Smooth muscle cell (in vitro differentiated cells): ENCODE results near the gene SFTA2. TPM values are rescaled to one million over a fixed set of nuclear protein-coding genes. Genes with fewer than 3 reads are reported as not detected.
A peak's percentile ranks its signal among the peaks of the same experiment; 100 is the strongest.

Source experiments
- DNase-seq: peaks from one replicate; lab custom pipeline; 2025; ENCODE audit not compliant: unreplicated experiment; lab: John Stamatoyannopoulos, UW
- H2AFZ ChIP-seq: fragments of 200-600 bp; sonication (generic); 2 replicates; pipeline ENCODE4 v1.6.0; 2016; ENCODE audit warnings: antibody characterized with exemption, low read depth, mild to moderate bottlenecking
- H3F3A ChIP-seq: fragments of 200-600 bp; sonication (generic); 2 replicates; pipeline ENCODE4 v1.6.0; 2017; ENCODE audit warnings: antibody characterized with exemption, low read depth
- H3K27ac ChIP-seq: fragments of 200-600 bp; sonication (generic); 2 replicates; pipeline ENCODE4 v1.5.1; 2016; ENCODE audit warnings: low read depth, mild to moderate bottlenecking
- H3K27me3 ChIP-seq: fragments of 200-600 bp; sonication (generic); 2 replicates; pipeline ENCODE4 v1.6.1; 2016; ENCODE audit warnings: low read depth, mild to moderate bottlenecking
- H3K36me3 ChIP-seq: fragments of 200-600 bp; sonication (generic); 2 replicates; pipeline ENCODE4 v1.5.1; 2016; ENCODE audit warnings: low read depth
- H3K4me1 ChIP-seq: fragments of 200-600 bp; sonication (generic); 2 replicates; pipeline ENCODE4 v1.5.1; 2016; ENCODE audit warnings: low read depth
- H3K4me2 ChIP-seq: fragments of 200-600 bp; sonication (generic); 2 replicates; pipeline ENCODE4 v1.6.0; 2016; ENCODE audit warnings: mild to moderate bottlenecking
- H3K4me3 ChIP-seq: fragments of 200-600 bp; sonication (generic); 2 replicates; pipeline ENCODE4 v1.5.1; 2016; ENCODE audit warnings: mild to moderate bottlenecking
- H3K79me2 ChIP-seq: fragments of 200-600 bp; sonication (generic); 2 replicates; pipeline ENCODE4 v1.6.0; 2016; ENCODE audit warnings: low read depth, mild to moderate bottlenecking
- H3K9ac ChIP-seq: fragments of 200-600 bp; sonication (generic); 2 replicates; pipeline ENCODE4 v1.6.0; 2016; ENCODE audit warnings: low read depth
- H3K9me3 ChIP-seq: fragments of 200-600 bp; sonication (generic); replicated peaks from 2 replicates; pipeline ENCODE4 v1.5.1; 2016; ENCODE audit warnings: low read depth
- H4K20me1 ChIP-seq: fragments of 200-600 bp; sonication (generic); 2 replicates; pipeline ENCODE4 v1.6.0; 2016; ENCODE audit warnings: low read depth
- WGBS: methylation state at CpG from one replicate; pipeline ENCODE4 v1.1.7; 2016; ENCODE audit warnings: low lambda C conversion rate; 5-methylcytosine and 5-hydroxymethylcytosine counted together
- polyA plus RNA-seq: library from polyadenylated mRNA; unstranded; fragments of >200 nt; fragmentation: Nextera tagmentation; extraction: Ambion mirVana; gene quantifications from 2 replicates; pipeline ENCODE4 v1.2.1, GENCODE V29; 2016
- total RNA-seq: library from RNA; depleted of rRNA; stranded (reverse); fragments of >200 nt; gene quantifications from 2 replicates; pipeline ENCODE4 v1.2.3, GENCODE V29; 2014
- TF ChIP-seq, protein P1 (sequence below): fragments of 200-600 bp; sonication (generic); IDR thresholded peaks from 2 replicates; pipeline ENCODE4 v1.5.1; 2017; ENCODE audit warnings: borderline replicate concordance, mild to moderate bottlenecking, antibody characterized with exemption; ENCODE audit not compliant: insufficient read depth, poor library complexity, severe bottlenecking

SFTA2 gene
- total and polyA plus RNA-seq, 2 experiments from 2014 or later = not detected

DNA sequence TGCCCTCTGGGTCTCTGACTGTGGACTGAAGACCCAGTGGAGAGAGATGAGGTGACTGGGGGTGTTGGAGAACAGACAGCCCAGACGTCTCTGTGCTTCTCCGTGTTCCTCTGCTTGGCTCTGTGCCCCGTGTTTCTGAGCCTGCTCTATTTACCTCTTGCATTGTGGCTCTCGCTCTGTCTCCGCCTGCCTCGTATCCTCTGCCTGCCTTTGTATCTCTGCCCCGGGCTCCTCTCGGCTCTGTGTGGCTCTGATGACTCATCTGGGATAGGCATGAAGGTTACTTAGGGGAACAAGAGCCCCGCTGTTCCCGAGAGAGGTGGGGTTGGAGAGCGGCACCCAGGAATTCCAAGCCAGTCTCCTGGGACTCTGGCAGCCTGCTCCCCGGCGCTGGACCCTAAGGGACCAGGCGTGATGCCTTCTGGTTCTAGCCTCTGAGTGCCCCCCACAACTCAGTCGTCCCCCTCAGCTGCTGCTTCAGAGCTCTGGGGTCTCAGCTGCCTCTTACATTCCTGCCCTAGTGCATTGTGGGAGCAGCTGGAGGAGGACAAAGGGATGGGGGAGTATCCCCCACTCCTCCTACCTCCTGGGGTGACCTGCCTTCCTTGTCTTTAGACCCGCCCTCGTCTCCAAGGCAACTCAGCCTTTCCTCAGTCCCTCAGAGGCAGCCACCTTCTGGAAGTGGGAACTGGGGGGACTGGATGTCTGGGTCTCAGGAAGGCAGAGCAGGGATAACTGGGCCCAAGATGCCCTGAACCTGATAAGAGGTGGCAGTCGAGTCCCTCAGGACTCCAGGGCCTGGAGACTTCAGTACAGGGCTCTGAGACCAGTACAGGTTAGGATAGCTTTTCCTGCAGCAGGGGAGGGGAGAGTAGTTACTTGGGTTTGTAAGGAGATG is 45.7 kb downstream of the SFTA2 start:
- peaks cover 45% of the 10 kb centered on the region for H3K79me2 ChIP-seq
- peak overlapping the region; percentile 96 for H3K4me2 ChIP-seq
- 10% methylated on average over 18 of the region's 18 CpGs for WGBS
- peak overlapping the region; percentile 80 for H3K27ac ChIP-seq
- H3K4me1 ChIP-seq = peaks cover 51% of the 10 kb centered on the region
- H4K20me1 ChIP-seq = peaks cover 54% of the 10 kb centered on the region
- DNase-seq = no peak
- H3K9me3 ChIP-seq = no peaks in the 10 kb centered on the region
- no peaks in the 10 kb centered on the region for H3K36me3 ChIP-seq
- TF ChIP-seq, protein P1, sequence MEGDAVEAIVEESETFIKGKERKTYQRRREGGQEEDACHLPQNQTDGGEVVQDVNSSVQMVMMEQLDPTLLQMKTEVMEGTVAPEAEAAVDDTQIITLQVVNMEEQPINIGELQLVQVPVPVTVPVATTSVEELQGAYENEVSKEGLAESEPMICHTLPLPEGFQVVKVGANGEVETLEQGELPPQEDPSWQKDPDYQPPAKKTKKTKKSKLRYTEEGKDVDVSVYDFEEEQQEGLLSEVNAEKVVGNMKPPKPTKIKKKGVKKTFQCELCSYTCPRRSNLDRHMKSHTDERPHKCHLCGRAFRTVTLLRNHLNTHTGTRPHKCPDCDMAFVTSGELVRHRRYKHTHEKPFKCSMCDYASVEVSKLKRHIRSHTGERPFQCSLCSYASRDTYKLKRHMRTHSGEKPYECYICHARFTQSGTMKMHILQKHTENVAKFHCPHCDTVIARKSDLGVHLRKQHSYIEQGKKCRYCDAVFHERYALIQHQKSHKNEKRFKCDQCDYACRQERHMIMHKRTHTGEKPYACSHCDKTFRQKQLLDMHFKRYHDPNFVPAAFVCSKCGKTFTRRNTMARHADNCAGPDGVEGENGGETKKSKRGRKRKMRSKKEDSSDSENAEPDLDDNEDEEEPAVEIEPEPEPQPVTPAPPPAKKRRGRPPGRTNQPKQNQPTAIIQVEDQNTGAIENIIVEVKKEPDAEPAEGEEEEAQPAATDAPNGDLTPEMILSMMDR = no peak
- H3K9ac ChIP-seq = peak overlapping the region; percentile 65
- no peaks in the 10 kb centered on the region for H3K27me3 ChIP-seq
- peak overlapping the region; percentile 3 for H2AFZ ChIP-seq
- H3K4me3 ChIP-seq = peak overlapping the region; percentile 86
- H3F3A ChIP-seq = peaks cover 17% of the 10 kb centered on the region

DNA sequence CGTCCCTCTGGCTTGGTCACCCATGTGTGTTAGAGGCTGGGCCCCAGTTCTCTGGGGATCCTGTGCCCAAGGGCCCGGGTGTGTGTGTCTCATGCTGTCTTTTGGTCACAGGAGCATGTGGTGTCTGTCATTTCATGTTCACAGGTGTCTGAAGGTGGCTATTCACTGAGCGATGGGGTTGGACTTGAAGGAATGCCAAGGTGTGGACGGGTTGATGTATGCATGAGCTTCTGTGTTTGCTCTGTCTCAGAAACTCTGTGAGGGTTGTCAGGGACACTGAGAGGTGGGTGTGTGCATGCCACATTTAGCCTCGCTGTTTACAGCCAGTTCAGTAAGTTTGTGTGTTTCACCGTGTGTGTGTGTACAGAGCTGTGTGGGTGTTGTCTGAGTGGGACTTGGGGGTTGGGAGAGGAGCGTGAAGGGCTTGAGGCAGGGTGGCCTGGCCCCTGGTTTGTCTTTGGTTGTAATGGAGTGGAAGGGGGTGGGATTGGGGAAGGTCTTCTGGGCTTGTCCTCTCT is 46.4 kb downstream of the SFTA2 start:
- TF ChIP-seq, protein P1 = no peak
- H3K9me3 ChIP-seq = no peaks in the 10 kb centered on the region
- peak overlapping the region; percentile 96 for H3K4me2 ChIP-seq
- H2AFZ ChIP-seq = peak overlapping the region; percentile 3
- peaks cover 45% of the 10 kb centered on the region for H3K79me2 ChIP-seq
- no peak for DNase-seq
- peak overlapping the region; percentile 65 for H3K9ac ChIP-seq
- H3F3A ChIP-seq = peaks cover 17% of the 10 kb centered on the region
- H3K27me3 ChIP-seq = no peaks in the 10 kb centered on the region
- peaks cover 49% of the 10 kb centered on the region for H4K20me1 ChIP-seq
- 14% methylated on average over 7 of the region's 7 CpGs for WGBS
- peaks cover 52% of the 10 kb centered on the region for H3K4me1 ChIP-seq
- peak overlapping the region; percentile 86 for H3K4me3 ChIP-seq
- H3K36me3 ChIP-seq = no peaks in the 10 kb centered on the region
- H3K27ac ChIP-seq = peak overlapping the region; percentile 80

DNA sequence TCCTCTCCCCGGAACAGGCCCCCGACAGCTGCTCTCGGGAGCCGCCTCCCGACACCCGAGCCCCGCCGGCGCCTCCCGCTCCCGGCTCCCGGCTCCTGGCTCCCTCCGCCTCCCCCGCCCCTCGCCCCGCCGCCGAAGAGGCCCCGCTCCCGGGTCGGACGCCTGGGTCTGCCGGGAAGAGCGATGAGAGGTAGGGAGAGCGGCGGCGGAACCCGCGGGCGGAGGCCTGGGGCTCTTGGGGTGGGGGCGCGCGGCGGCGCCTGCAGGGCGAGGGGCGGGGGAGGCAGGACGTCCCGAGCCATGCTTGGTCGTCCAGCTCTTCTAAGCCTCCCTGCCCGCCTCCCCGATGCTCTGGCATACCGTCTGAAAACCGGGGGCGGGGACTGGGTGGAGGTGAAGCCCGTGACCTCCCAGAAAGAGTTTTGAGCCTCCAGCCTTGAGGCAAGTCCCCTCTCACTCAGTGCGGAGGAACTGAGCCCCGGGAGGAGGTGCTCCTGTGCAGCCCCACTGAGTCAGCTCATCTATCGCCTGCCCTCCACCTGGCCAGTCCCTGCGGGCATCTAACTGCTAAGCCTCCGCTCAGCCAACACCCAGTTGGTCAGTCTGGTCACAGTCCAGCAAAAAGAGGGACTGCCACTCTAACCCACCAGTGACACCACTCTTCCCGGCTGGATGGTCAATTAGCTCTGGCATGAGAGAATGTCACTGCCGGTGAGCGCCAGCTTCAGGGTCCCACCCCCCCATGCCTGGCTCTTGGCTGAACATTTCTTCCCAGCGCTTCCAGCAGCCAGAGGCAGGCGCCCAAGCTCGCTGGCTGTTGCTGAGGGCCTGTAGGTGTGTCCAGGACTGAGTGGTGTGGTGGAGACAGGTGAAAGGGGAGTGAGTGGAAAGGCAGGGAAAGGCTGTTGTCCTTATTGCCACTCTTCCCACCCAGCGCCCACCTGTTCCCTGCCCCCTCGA is 47.2 kb downstream of the SFTA2 start:
- H3K9ac ChIP-seq = peak overlapping the region; percentile 65
- peaks cover 58% of the 10 kb centered on the region for H3K4me1 ChIP-seq
- H3K9me3 ChIP-seq = no peaks in the 10 kb centered on the region
- peaks cover 17% of the 10 kb centered on the region for H3F3A ChIP-seq
- H3K79me2 ChIP-seq = peaks cover 45% of the 10 kb centered on the region
- H2AFZ ChIP-seq = peak overlapping the region; percentile 18
- WGBS = 8% methylated on average over 18 of the region's 59 CpGs
- TF ChIP-seq, protein P1 = no peak
- peak overlapping the region; percentile 96 for H3K4me2 ChIP-seq
- H3K4me3 ChIP-seq = peak overlapping the region; percentile 86
- no peaks in the 10 kb centered on the region for H3K27me3 ChIP-seq
- no peak for DNase-seq
- H3K27ac ChIP-seq = peak overlapping the region; percentile 80
- no peaks in the 10 kb centered on the region for H3K36me3 ChIP-seq
- peaks cover 42% of the 10 kb centered on the region for H4K20me1 ChIP-seq
